NCI-H1105 (cell line): ENCODE results near the gene GLIPR1L2.
"Not testable (repeated sequence)": the region's sequence is repeated elsewhere in the genome, so short reads cannot be mapped to it uniquely, and the experiment has no call there.

ENCODE experiments used
- DNase-seq: peaks from one replicate; lab custom pipeline; 2025; lab: John Stamatoyannopoulos, UW

Gene GLIPR1L2

DNA sequence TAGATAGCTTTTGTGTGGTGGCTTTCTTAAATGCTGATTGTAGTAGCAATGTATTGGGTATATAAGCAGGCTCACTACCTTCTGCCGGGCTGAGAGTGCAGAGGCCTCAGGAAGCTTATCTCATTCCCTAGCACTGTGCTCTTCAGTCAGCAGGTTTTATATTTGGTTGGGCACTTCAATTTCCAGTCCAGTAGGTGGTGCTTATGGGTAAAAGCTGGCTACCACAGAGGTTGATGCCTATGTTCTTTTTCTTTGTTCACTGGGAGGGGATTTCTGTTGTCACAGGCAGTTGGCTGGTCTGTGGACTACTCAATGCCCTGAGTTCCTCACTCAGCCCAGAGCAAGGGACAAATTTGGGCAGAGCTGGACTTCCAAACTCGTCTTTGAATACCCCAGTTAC lies 46.7 kb downstream of the GLIPR1L2 start:
- no peak for DNase-seq

GRCh38 chr12:75438059-75438754 lies 47.3 kb downstream of the GLIPR1L2 start:
- no peak for DNase-seq

DNA sequence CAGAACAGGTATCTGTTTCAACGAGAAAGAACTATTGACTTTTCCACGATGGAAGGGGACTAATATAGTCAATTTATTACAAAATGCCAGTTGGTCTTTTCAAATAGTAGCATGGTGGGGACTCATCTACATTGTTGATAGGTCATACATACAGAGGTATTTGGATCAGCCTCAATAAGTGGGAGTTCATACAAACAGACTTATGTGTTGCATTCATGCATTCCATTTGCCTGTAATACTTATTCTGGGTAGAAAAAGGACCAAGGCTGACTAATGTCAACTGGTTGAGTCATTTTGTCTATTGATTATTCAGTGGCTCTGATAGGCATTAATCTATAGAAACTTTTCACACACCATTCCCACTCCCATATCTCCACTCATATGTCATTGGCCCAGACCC lies 48.2 kb downstream of the GLIPR1L2 start:
- DNase-seq, result no peak

GRCh38 chr12:75439930-75440329 lies 49.0 kb downstream of the GLIPR1L2 start:
- DNase-seq, result no peak

- not testable (repeated sequence) for DNase-seq
Measured at GRCh38 chr12:75441687-75442449, 51.0 kb downstream of the GLIPR1L2 start.

DNA sequence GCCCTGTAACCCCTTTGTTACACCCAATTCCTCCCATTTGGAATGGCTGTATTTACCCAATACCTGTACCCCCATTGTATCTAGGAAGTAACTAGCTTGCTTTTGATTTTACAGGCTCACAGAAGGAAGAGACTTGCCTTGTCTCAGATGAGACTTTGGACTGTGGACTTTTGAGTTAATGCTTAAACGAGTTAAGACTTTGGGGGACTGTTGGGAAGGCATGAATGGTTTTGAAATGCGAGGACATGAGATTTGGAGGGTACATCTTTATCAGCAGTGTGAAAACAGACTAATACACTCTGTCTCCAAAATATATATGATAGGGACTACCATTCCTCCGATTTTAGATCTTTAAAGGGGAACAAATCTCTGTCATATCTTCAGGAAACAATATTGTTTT lies 51.6 kb downstream of the GLIPR1L2 start:
- not testable (repeated sequence) for DNase-seq

DNA sequence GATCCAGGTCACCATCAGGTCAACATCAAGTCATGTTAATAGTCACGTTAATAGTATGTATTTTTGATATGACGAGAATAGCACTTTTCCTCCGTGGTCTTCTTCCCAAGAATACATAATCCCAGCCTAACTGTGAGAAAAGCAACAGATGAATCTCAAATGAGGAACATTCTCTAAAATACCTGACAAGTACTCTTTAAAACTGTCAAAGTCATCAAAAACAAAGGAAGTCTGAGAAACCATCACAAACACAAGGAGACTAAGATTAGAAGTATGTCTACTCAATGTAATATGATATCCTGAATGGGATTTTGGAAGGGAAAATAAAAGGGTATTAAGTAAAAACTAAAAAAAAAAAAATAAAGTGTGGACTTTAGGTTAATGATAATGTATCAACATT lies 52.8 kb downstream of the GLIPR1L2 start:
- DNase-seq, result no peak

DNA sequence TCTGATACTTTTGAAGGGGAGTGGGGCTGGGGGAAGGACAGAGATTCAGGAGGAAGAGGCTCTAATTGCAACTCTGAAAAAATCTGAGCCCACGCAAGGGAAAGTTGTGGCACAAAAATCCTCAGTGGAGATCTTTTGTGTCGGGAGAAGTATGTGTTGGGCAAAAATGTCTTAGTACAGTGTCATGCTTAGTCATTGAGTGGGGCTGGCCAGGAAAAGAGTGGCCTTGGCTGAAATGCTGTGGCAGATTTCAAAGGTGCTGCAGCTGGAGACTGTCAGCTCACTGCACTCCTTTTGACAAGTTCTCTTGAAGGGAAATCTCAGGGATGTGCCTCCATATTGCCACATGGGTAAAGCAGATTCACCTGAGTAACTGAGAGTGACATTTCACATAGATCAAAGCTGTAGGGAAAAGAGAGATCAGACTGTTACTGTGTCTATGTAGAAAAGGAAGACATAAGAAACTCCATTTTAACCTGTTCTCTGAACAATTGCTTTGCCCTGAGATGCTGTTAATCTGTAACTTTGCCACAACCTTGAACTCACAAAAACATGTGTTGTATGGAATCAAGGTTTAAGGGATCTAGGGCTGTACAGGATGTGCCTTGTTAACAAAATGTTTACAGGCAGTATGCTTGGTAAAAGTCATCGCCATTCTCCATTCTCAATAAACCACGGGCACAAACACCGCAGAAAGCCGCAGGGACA lies 53.7 kb downstream of the GLIPR1L2 start:
- no peak for DNase-seq

DNA sequence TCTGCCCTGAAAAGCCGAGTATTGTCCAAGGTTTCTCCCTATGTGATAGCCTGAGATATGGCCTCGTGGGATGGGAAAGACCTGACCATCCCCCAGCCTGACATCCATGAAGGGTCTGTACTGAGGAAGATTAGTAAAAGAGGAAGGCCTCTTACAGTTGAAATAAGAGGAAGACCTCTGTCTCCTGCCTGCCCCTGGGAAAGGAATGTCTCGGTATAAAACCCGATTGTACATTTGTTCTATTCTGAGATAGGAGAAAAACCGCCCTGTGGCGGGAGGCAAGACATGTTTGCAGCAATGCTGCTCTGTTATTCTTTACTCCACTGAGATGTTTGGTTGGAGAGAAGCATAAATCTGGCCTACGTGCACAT lies 54.2 kb downstream of the GLIPR1L2 start:
- DNase-seq, result not testable (repeated sequence)

GRCh38 chr12:75446857-75447256 lies 56.0 kb downstream of the GLIPR1L2 start:
- no peak for DNase-seq

- DNase-seq, result no peak
Measured at GRCh38 chr12:75447691-75448393, 57.0 kb downstream of the GLIPR1L2 start.

GRCh38 chr12:75452675-75453330 lies 61.9 kb downstream of the GLIPR1L2 start:
- no peak for DNase-seq

DNA sequence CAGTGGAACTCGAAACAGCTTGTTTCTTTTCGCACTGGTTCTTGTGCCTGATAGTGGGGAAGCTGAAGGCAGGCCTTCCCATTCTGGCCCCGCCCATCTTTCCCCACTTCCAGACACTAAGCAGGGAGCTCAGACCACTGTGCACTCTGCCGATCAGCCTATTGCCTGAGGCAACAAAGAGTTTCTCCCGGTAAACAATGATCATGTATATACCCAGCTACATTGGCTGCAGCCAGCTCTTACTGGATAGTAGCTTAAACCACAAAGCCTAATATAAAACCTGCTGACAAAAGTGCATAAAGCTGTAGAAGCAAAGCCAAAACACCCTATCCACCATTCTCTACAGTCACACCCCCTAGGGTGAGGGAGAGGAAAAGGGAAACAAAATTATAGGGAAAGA lies 65.0 kb downstream of the GLIPR1L2 start:
- DNase-seq, result no peak

- no peak for DNase-seq
Measured at GRCh38 chr12:75457191-75457590, 66.3 kb downstream of the GLIPR1L2 start.

GRCh38 chr12:75457866-75458265 lies 67.0 kb downstream of the GLIPR1L2 start:
- DNase-seq, result not testable (repeated sequence)

DNA sequence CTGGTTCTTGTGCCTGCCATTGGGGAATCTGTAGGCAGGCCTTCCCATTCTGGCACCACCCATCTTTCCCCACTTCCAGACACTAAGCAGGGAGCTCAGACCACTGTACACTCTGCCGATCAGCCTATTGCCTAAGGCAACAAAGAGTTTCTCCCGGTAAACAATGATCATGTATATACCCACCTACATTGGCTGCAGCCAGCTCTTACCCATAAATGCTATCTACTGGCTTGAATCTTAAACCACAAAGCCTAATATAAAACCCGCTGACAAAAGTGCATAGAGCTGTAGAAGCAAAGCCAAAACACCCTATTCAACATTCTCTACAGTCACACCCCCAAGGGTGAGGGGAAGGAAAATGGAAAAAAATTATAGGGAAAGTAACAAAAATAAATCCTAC lies 68.9 kb downstream of the GLIPR1L2 start:
- no peak for DNase-seq

- no peak for DNase-seq
Measured at GRCh38 chr12:75460204-75460603, 69.3 kb downstream of the GLIPR1L2 start.

- DNase-seq, result no peak
Measured at GRCh38 chr12:75471902-75472890, 81.3 kb downstream of the GLIPR1L2 start.

GRCh38 chr12:75474116-75474515 lies 83.2 kb downstream of the GLIPR1L2 start:
- no peak for DNase-seq

DNA sequence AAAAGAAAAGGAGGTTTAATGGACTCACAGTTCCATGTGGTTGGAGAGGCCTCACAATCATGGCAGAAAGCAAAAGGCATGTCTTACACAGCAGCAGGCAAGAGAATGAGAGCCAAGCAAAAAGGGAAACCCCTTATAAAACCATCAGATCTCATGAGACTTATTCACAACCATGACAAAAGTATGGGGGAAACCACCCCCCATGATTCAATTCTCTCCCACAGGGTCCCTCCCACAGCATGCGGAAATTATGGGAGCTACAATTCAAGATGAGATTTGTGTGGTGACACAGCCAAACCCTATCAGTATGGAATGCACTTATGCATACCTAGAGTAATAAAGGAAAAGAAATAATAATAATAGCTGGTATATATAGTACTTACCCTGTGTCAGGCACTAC lies 85.2 kb downstream of the GLIPR1L2 start:
- no peak for DNase-seq

GRCh38 chr12:75477137-75477536 lies 86.2 kb downstream of the GLIPR1L2 start:
- no peak for DNase-seq
